ENCODE results near the gene DTYMK.

DTYMK gene

GRCh38 chr2:241649404-241649803, 37.2 kb downstream of the DTYMK start:
- Histone ChIP-seq H3K9ac (ENCODE audit: low read length) (no peak overlapping the region), H3K4me3 (ENCODE audit: insufficient read depth in 1 of 2, low read depth in 1 of 2, low read length in 2 of 2) (no peak overlapping the region), H3K79me1 (replicated peaks; ENCODE audit: low read length, poor library complexity, severe bottlenecking) (peaks cover 41% of the 10 kb centered on the region), H2AFZ (ENCODE audit: low read depth, low read length) (no peak overlapping the region), H3K23ac (ENCODE audit: low read length in 2 of 2) (no peak overlapping the region), H3K4ac (ENCODE audit: low read depth in 1 of 2, low read length in 2 of 2) (no peak overlapping the region), H3K27me3 (ENCODE audit: control insufficient read depth in 1 of 2, insufficient read depth in 1 of 2, low read length in 2 of 2) (no peaks in the 10 kb centered on the region), H2BK5ac (ENCODE audit: low read depth, low read length, poor library complexity, severe bottlenecking) (no peak overlapping the region), H2AK5ac (ENCODE audit: low read length, severe bottlenecking) (no peak overlapping the region), H3K9me3 (ENCODE audit: control insufficient read depth, low read length) (no peaks in the 10 kb centered on the region), H2BK120ac (ENCODE audit: low read depth, low read length) (no peak overlapping the region), H3K14ac (ENCODE audit: low read length in 2 of 2) (no peak overlapping the region), H2BK15ac (ENCODE audit: low read depth, poor library complexity, severe bottlenecking) (no peak overlapping the region), H4K91ac (ENCODE audit: low read length) (no peak overlapping the region), H3K27ac (ENCODE audit: low read length, poor library complexity, severe bottlenecking) (no peak overlapping the region), H3K36me3 (ENCODE audit: control insufficient read depth in 1 of 2, insufficient read depth in 2 of 2, low read depth in 1 of 2, low read length in 2 of 2) (peaks cover 32 to 38% of the 10 kb centered on the region in 2 experiments), H3K4me1 (ENCODE audit: control insufficient read depth, insufficient read depth, low read depth, low read length) (peaks cover 13% of the 10 kb centered on the region), H3K4me2 (ENCODE audit: low read length, poor library complexity, severe bottlenecking) (no peak overlapping the region), H4K8ac (ENCODE audit: low read length) (no peak overlapping the region), H3K18ac (ENCODE audit: low read depth in 1 of 2, low read length in 2 of 2) (no peak overlapping the region), H2BK12ac (ENCODE audit: low read length in 2 of 2) (no peak overlapping the region)
- DNase-seq: no peak
- 95% methylated on average over 4 of the region's 4 CpGs for WGBS

- Histone ChIP-seq H3K4ac (ENCODE audit: low read depth in 1 of 2, low read length in 2 of 2) (no peak overlapping the region), H2AK5ac (ENCODE audit: low read length, severe bottlenecking) (no peak overlapping the region), H3K27me3 (ENCODE audit: control insufficient read depth in 1 of 2, insufficient read depth in 1 of 2, low read length in 2 of 2) (no peaks in the 10 kb centered on the region), H3K14ac (ENCODE audit: low read length in 2 of 2) (no peak overlapping the region), H2BK12ac (ENCODE audit: low read length in 2 of 2) (no peak overlapping the region), H3K18ac (ENCODE audit: low read depth in 1 of 2, low read length in 2 of 2) (no peak overlapping the region), H3K9me3 (ENCODE audit: control insufficient read depth, low read length) (no peaks in the 10 kb centered on the region), H3K27ac (ENCODE audit: low read length, poor library complexity, severe bottlenecking) (no peak overlapping the region), H2BK5ac (ENCODE audit: low read depth, low read length, poor library complexity, severe bottlenecking) (no peak overlapping the region), H2BK120ac (ENCODE audit: low read depth, low read length) (no peak overlapping the region), H3K23ac (ENCODE audit: low read length in 2 of 2) (no peak overlapping the region), H4K8ac (ENCODE audit: low read length) (no peak overlapping the region), H3K4me2 (ENCODE audit: low read length, poor library complexity, severe bottlenecking) (no peak overlapping the region), H3K4me1 (ENCODE audit: control insufficient read depth, insufficient read depth, low read depth, low read length) (peaks cover 12% of the 10 kb centered on the region), H4K91ac (ENCODE audit: low read length) (no peak overlapping the region), H3K4me3 (ENCODE audit: insufficient read depth in 1 of 2, low read depth in 1 of 2, low read length in 2 of 2) (no peak overlapping the region), H2AFZ (ENCODE audit: low read depth, low read length) (no peak overlapping the region), H2BK15ac (ENCODE audit: low read depth, poor library complexity, severe bottlenecking) (no peak overlapping the region), H3K79me1 (replicated peaks; ENCODE audit: low read length, poor library complexity, severe bottlenecking) (peaks cover 41% of the 10 kb centered on the region), H3K36me3 (ENCODE audit: control insufficient read depth in 1 of 2, insufficient read depth in 2 of 2, low read depth in 1 of 2, low read length in 2 of 2) (peaks cover 29 to 43% of the 10 kb centered on the region in 2 experiments), H3K9ac (ENCODE audit: low read length) (no peak overlapping the region)
- no peak for DNase-seq
- 92% methylated on average over 6 of the region's 6 CpGs for WGBS
These were observed 38.2 kb downstream of the DTYMK start for GRCh38 chr2:241648453-241648852.

GRCh38 chr2:241645915-241646645, 40.5 kb downstream of the DTYMK start:
- Histone ChIP-seq H3K4me3 (ENCODE audit: insufficient read depth in 1 of 2, low read depth in 1 of 2, low read length in 2 of 2) (no peak overlapping the region), H3K14ac (ENCODE audit: low read length in 2 of 2) (no peak overlapping the region), H2BK15ac (ENCODE audit: low read depth, poor library complexity, severe bottlenecking) (no peak overlapping the region), H3K9me3 (ENCODE audit: control insufficient read depth, low read length) (no peaks in the 10 kb centered on the region), H3K4me2 (ENCODE audit: low read length, poor library complexity, severe bottlenecking) (no peak overlapping the region), H3K4me1 (ENCODE audit: control insufficient read depth, insufficient read depth, low read depth, low read length) (peaks cover 10% of the 10 kb centered on the region), H3K27ac (ENCODE audit: low read length, poor library complexity, severe bottlenecking) (no peak overlapping the region), H4K91ac (ENCODE audit: low read length) (no peak overlapping the region), H2BK5ac (ENCODE audit: low read depth, low read length, poor library complexity, severe bottlenecking) (no peak overlapping the region), H2BK120ac (ENCODE audit: low read depth, low read length) (no peak overlapping the region), H3K36me3 (ENCODE audit: control insufficient read depth in 1 of 2, insufficient read depth in 2 of 2, low read depth in 1 of 2, low read length in 2 of 2) (peaks cover 5 to 21% of the 10 kb centered on the region in 2 experiments), H3K23ac (ENCODE audit: low read length in 2 of 2) (no peak overlapping the region), H4K8ac (ENCODE audit: low read length) (no peak overlapping the region), H3K4ac (ENCODE audit: low read depth in 1 of 2, low read length in 2 of 2) (no peak overlapping the region), H3K9ac (ENCODE audit: low read length) (no peak overlapping the region), H2AK5ac (ENCODE audit: low read length, severe bottlenecking) (no peak overlapping the region), H3K27me3 (ENCODE audit: control insufficient read depth in 1 of 2, insufficient read depth in 1 of 2, low read length in 2 of 2) (no peaks in the 10 kb centered on the region), H3K18ac (ENCODE audit: low read depth in 1 of 2, low read length in 2 of 2) (no peak overlapping the region), H2BK12ac (ENCODE audit: low read length in 2 of 2) (no peak overlapping the region), H2AFZ (ENCODE audit: low read depth, low read length) (no peak overlapping the region), H3K79me1 (replicated peaks; ENCODE audit: low read length, poor library complexity, severe bottlenecking) (peaks cover 21% of the 10 kb centered on the region)
- WGBS: 93% methylated on average over 13 of the region's 14 CpGs
- DNase-seq: no peak

- Histone ChIP-seq H4K91ac (ENCODE audit: low read length) (no peak overlapping the region), H2BK12ac (ENCODE audit: low read length in 2 of 2) (no peak overlapping the region), H3K23ac (ENCODE audit: low read length in 2 of 2) (no peak overlapping the region), H3K27ac (ENCODE audit: low read length, poor library complexity, severe bottlenecking) (no peak overlapping the region), H3K18ac (ENCODE audit: low read depth in 1 of 2, low read length in 2 of 2) (no peak overlapping the region), H3K36me3 (ENCODE audit: control insufficient read depth in 1 of 2, insufficient read depth in 2 of 2, low read depth in 1 of 2, low read length in 2 of 2) (peaks cover 0 to 18% of the 10 kb centered on the region in 2 experiments), H3K79me1 (replicated peaks; ENCODE audit: low read length, poor library complexity, severe bottlenecking) (peaks cover 16% of the 10 kb centered on the region), H2BK120ac (ENCODE audit: low read depth, low read length) (no peak overlapping the region), H3K27me3 (ENCODE audit: control insufficient read depth in 1 of 2, insufficient read depth in 1 of 2, low read length in 2 of 2) (no peaks in the 10 kb centered on the region), H2AFZ (ENCODE audit: low read depth, low read length) (no peak overlapping the region), H3K14ac (ENCODE audit: low read length in 2 of 2) (no peak overlapping the region), H2AK5ac (ENCODE audit: low read length, severe bottlenecking) (no peak overlapping the region), H3K4ac (ENCODE audit: low read depth in 1 of 2, low read length in 2 of 2) (no peak overlapping the region), H3K9me3 (ENCODE audit: control insufficient read depth, low read length) (no peaks in the 10 kb centered on the region), H2BK5ac (ENCODE audit: low read depth, low read length, poor library complexity, severe bottlenecking) (no peak overlapping the region), H3K4me3 (ENCODE audit: insufficient read depth in 1 of 2, low read depth in 1 of 2, low read length in 2 of 2) (no peak overlapping the region), H2BK15ac (ENCODE audit: low read depth, poor library complexity, severe bottlenecking) (no peak overlapping the region), H3K4me2 (ENCODE audit: low read length, poor library complexity, severe bottlenecking) (no peak overlapping the region), H3K9ac (ENCODE audit: low read length) (no peak overlapping the region), H4K8ac (ENCODE audit: low read length) (no peak overlapping the region), H3K4me1 (ENCODE audit: control insufficient read depth, insufficient read depth, low read depth, low read length) (peaks cover 12% of the 10 kb centered on the region)
- DNase-seq: no peak
- 92% methylated on average over 26 of the region's 26 CpGs for WGBS
These were observed 41.3 kb downstream of the DTYMK start for GRCh38 chr2:241645056-241645914.

Measured in mesenchymal stem cell (in vitro differentiated cells and primary cell).